Measurements from ENCODE around the gene ZNF862.

The ZNF862 gene

GRCh38 chr7:149811221-149811620, 27.0 kb upstream of the ZNF862 start:
- DNase-seq: no peak

DNA sequence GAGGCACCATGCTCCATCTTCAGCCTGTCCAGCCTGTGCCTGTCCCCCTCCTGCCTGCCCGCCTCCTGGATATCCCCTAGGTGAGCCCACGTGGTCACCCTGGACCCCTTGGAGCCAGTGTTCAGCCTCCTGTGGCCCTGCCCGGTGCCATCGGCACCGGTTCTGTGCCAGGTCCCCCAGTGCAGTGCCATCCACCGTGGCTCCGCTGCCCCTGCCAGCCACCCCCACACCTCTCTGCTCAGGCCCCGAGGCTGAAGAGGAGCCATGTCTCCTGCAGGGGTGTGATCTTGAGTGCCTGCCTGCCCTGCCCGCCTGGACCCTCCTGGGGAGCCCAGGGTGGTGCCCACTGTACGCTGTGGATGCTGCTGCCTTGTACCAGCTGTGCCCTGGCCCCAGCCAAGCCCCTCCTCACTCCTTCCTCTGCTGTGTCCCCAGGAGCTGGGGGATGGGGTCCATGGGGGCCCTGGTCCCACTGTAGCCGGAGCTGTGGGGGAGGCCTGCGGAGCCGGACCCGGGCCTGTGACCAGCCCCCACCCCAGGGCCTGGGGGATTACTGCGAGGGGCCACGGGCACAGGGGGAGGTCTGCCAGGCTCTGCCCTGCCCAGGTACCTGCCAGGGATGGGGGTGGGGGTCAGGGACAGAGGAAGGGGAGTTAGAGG, 26.2 kb upstream of the ZNF862 start:
- no peak for DNase-seq

- DNase-seq: no peak
These were observed 24.7 kb upstream of the ZNF862 start for GRCh38 chr7:149813254-149814035.

- DNase-seq: no peak
These were observed 23.7 kb upstream of the ZNF862 start for GRCh38 chr7:149814494-149814893.

DNA sequence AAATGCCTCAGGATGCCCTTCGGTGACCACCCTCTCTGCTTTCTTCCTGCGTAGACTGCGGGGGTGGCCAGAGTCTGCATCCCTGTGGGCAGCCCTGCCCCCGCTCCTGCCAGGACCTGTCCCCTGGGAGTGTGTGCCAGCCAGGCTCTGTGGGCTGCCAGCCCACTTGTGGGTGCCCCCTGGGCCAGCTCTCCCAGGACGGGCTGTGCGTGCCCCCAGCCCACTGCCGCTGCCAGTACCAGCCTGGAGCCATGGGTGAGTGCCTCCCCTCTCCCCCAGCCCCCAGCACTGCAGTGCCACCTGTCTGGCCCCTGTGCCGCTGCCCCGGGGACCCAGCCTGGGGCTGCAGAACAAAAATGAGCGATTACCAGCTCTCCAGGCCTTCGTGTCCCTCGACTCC, 23.1 kb upstream of the ZNF862 start:
- no peak for DNase-seq

DNA sequence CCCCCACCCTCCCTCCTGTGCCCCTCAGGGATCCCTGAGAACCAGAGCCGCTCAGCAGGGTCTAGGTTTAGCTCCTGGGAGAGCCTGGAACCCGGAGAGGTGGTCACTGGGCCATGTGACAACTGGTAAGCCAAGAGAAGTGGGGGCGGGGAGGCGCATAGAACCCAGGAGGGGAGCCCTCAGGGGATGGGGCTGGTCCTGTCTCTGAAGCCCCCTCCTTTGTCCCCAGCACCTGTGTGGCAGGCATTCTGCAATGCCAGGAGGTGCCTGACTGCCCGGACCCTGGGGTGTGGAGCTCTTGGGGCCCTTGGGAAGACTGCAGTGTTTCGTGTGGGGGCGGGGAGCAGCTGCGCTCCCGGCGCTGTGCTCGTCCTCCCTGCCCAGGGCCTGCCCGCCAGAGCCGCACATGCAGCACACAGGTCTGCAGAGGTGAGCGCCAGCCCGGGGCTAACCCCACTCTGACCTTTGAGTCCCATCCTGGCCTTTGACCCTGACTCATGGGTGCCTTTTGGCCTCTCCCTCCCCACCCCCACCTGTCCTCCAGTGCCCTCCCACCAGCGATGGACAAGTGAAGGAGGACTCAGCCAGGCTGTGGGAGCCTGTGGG, 22.4 kb upstream of the ZNF862 start:
- no peak for DNase-seq

DNA sequence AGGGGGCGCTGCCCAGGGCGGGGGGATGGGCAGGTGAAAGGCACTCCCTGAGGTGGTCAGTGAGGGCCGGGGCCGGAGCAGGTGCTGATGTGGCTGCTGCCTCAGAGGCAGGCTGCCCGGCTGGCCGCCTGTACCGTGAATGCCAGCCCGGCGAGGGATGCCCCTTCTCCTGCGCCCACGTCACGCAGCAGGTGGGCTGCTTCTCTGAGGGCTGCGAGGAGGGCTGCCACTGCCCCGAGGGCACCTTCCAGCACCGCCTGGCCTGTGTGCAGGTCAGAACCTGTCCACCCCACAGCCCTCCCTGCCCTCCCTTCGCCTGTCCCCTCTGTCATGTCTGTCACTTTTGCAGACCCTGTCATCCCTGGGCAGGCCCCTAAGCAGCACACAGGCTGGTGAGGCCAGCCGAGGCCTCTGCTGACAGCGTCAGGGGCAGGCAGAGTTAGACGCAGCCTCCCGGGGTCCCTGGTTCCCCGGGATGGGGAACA, 21.9 kb upstream of the ZNF862 start:
- no peak for DNase-seq

GRCh38 chr7:149816794-149817193, 21.4 kb upstream of the ZNF862 start:
- no peak for DNase-seq

- DNase-seq: no peak
These were observed 20.8 kb upstream of the ZNF862 start for GRCh38 chr7:149817301-149817771.

GRCh38 chr7:149817836-149818535, 20.2 kb upstream of the ZNF862 start:
- DNase-seq: no peak

GRCh38 chr7:149818536-149818840, 19.7 kb upstream of the ZNF862 start:
- DNase-seq: no peak

GRCh38 chr7:149819141-149819960, 18.8 kb upstream of the ZNF862 start:
- DNase-seq: no peak

GRCh38 chr7:149819961-149820340, 18.2 kb upstream of the ZNF862 start:
- DNase-seq: no peak

- peak in 1 of 51 donors; percentile 8 for DNase-seq
These were observed 17.5 kb upstream of the ZNF862 start for GRCh38 chr7:149820622-149821190.

DNA sequence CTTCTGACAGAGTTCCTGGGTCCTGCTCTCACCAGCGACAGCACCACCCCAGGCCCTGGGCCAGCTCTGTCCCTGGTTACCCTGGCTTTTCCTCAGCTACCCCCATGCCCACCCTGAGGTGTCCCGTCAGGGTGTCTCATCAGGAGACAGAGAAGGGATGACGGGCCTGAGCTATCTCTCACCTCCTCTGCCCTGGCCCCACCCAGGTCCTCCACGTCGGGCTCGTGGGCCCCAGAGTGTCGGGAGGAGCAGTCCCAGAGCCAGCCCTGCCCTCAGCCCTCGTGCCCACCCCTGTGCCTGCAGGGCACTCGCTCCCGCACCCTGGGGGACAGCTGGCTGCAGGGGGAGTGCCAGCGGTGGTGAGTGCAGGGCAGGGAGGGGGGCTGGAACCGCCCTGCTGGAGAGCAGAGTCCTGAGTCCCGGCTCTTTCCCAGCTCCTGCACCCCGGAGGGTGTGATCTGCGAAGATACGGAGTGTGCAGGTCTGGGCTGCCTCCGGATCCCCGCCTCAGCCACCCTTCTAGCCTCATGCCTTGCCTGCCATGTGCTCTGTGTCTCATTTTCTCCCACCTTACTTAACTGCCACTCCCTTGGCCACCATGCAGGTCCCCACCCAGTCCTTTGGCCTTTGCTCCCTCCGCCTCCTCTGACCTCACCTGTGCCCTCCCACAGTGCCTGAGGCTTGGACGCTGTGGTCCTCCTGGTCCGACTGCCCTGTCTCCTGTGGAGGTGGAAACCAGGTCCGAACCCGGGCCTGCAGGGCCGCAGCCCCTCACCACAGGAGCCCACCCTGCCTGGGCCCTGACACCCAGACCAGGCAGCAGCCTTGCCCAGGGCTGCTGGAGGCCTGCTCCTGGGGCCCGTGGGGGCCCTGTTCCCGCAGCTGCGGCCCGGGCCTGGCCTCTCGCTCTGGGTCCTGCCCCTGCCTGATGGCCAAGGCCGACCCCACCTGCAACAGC, 16.7 kb upstream of the ZNF862 start:
- DNase-seq: no peak

GRCh38 chr7:149822353-149822943, 15.7 kb upstream of the ZNF862 start:
- no peak for DNase-seq

DNA sequence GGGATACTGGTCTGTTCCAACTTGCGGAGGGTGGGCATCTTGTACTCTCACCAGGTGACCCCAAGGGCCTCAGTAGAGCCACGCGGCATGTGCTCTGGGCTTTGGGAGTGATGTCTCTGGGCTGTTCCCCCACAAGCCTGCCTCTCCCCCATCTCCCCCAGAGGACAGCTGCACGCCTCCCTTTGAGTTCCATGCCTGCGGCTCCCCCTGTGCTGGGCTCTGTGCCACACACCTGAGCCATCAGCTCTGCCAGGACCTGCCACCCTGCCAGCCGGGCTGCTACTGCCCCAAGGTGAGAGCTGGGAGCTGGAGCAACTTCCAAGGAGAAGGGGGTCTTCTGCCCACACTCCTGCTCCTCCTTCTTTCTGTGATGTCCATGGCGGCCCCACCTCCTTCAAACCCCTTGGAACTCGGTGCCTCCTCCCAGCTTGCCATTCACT, 15.0 kb upstream of the ZNF862 start:
- DNase-seq: no peak

DNA sequence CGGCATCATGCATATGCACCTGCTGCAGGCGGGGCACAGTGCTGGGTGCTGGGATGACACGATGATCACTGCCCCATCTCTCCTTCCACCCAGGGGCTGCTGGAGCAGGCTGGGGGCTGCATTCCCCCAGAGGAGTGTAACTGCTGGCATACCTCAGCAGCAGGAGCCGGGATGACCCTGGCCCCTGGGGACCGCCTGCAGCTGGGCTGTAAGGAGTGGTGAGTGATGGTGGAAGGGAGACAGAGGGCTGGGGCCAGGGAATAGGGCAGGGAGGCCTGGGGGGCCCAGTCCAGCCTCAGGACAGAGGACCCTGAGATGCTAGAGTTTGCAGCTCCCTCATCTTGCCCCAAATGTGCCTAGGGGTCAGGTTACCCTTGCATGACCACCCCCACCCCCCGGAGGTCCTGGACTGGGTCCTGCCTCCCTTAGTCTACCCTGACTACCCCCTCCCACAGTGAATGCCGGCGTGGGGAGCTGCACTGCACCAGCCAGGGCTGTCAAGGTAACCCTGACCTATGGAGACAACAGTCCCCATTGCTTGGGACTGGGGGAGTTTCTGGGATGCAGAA, 14.5 kb upstream of the ZNF862 start:
- DNase-seq: no peak

DNA sequence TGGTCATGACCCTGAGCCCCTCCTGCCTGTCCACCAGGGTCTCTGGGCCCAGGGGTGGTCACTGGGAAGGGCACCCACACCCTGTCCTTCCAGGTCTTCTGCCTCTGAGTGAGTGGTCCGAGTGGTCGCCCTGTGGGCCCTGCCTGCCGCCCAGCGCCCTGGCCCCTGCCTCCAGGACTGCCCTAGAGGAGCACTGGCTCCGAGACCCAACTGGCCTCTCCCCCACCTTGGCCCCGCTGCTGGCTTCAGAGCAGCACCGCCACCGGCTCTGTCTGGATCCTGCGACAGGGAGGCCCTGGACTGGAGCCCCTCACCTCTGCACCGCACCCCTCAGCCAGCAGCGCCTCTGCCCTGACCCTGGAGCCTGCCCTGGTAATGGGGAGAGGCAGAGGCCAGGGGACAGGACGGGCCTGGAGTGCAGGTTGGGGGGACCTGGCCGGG, 13.9 kb upstream of the ZNF862 start:
- no peak for DNase-seq
